ENCODE results near the gene IL16.
"Not testable (repeated sequence)": the region's sequence is repeated elsewhere in the genome, so short reads cannot be mapped to it uniquely, and the experiment has no call there.

The IL16 gene

DNA sequence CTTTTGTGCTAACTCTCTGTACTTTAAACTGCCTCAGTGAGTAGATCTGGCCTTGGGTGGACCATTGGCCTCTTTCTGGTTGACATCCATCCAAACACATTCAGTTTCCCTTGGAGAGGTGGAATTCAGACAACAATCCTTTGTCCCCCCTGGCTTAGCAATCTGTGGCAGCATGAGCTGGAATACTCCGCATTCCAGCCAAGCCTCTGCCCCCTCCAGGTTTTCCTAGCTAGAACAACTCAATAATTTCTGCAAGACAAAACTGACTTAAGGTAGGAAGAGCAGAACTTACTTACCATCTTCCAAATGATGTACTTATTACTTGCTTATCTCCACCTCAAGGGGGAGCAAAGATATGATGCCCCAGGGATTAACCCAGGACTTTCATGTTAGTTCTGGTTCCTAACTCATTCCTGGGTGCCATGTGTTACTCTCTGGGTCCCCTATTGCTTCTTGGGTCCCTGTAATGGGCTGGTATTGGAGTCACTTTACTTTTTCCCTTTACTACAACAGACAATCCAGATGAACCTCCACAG is 21.8 kb upstream of the IL16 start:
- DNase-seq = no peak

- no peak for DNase-seq
These were observed 21.2 kb upstream of the IL16 start for GRCh38 chr15:81175496-81175895.

- no peak for DNase-seq
These were observed 20.3 kb upstream of the IL16 start for GRCh38 chr15:81176291-81176893.

DNA sequence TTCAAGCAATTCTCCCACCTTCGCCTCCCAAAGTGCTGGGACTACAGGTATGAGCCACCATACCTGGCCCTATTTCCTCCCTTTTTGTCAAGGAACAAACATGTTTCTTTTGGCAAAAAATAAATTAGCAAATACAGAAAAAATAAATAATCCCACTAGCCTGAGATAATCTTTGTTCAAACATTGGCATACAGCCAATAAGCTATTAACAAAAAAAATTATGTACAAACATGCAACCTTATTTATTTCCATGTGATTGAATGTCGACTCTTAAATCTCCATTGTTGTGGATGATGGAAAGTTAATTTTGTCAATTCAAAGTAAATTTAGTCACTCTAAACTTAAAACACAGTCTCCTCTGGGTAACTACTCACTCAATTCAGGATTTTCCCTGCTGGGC is 18.3 kb upstream of the IL16 start:
- DNase-seq = no peak

- no peak for DNase-seq
These were observed 15.5 kb upstream of the IL16 start for GRCh38 chr15:81181220-81181619.

DNA sequence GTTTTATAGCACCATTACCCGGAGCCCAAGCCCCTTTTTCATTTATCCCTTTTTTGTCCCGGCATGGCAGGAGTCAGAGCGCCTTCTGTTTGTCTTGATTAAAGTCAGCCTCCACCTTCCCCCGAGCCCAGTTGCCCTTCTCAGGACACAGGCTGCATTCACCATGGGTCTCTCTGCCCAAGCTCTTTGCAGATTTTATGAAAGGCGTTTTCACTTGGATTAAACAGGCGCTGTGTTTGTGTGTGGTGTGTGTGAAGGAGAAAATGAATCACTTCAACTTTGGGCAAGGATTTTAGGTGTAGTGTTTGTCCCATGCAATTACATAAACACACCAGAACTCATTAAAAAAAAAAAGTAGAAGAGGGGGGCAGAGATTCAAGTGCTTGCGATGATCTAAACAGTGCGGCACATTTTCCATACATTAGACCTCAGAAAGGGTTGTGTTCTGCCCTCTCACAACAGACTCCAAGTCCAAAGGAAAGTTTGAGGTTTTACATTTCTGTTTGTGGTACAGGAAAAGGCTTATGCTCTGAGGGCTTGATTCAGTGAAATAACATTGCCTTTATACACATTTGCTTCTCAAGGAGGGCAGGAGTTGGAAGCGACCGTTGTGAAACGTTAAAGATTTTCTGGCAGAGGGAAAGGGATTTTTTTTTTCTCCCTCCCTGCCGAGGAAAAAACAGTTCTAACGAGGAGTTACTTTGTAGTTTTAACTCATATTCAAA is 14.5 kb upstream of the IL16 start:
- no peak for DNase-seq

DNA sequence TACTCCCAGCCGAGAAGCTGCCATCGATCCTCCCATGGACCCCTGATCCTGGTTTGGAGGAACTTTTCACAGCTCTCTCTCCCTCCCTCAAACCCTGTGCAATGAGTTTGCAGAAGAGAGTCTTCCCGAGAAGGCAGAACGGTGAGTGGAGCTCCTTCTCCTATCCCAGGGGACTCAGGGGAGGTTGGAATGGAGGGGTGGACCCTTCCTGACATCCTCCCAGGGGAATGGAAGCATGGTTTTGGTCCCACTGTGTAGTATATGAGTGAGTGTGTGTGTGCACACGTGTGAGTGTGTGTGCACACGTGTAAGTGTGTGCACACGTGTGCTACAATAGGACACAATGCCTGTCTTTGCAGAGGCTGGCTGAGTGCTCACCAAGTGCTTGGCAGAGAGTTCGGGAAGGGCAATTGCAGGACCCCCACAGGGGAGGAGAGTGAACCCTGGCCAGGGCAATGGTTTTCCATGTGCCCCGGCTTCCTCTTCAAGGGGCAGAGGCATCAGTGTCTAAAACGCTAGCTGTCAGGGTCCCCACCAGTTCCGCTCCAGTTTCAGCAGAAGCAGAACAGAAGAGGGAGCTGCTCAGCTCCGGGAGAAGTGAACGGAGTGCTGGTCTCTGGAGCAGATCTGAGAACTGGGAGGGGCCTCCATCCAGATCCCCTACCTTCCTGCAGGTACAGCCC is 13.8 kb upstream of the IL16 start:
- no peak for DNase-seq

DNA sequence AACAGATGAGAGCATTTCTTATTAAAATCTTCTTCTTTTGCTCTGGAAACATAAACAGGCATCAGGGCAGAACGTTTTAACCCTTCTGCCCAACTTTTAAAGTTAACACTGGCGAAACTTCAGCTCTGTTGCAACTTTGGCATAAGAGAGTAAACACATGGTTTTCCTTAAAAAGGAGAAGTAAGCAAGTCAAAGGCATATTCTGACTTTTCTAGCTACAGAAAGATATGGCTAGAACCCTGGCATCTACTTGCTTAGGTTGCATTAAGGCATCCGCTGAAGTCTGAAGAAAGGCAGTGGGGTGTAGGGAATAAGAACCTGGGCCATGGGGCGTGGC is 13.3 kb upstream of the IL16 start:
- no peak for DNase-seq

DNA sequence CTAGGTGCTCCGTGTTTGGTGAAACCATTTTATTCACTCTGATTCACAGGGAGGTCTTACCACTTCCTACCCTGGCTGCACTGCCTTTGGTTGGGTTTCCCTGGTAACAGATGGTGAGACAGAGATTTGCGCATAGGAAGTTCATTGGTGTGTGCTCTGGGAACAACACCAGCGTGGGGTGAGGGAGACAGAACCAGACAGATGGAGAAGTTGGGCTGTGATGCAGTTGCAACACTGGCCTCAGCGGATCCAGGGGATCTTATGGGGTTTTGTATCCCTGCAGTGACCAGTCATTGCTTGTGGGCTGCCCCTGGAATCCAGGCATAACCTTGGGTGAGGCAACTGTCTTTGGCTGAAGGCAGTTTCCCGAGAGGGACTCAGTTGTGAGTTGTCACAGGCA is 12.5 kb upstream of the IL16 start:
- DNase-seq = no peak

GRCh38 chr15:81185631-81186295 is 10.9 kb upstream of the IL16 start:
- DNase-seq = no peak

DNA sequence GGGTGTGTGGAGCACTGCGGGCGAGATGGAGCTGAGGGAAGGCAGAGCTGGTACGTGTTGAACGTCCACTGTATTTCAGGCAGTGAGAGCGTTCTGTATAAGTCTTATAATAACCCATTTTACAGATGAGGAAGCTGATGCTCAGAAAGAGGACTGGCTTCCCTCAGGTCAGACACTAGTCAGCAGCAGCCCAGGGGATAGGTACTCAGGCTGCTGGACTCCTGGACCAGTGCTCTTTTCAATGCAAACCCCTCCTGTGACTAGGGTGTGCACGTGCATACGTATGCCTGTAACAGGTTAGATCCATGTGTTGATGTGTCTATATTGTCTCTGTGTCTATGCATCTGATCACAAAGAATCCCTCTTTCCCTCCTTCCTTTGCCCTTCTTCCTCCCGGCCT is 8.3 kb upstream of the IL16 start:
- no peak for DNase-seq

DNA sequence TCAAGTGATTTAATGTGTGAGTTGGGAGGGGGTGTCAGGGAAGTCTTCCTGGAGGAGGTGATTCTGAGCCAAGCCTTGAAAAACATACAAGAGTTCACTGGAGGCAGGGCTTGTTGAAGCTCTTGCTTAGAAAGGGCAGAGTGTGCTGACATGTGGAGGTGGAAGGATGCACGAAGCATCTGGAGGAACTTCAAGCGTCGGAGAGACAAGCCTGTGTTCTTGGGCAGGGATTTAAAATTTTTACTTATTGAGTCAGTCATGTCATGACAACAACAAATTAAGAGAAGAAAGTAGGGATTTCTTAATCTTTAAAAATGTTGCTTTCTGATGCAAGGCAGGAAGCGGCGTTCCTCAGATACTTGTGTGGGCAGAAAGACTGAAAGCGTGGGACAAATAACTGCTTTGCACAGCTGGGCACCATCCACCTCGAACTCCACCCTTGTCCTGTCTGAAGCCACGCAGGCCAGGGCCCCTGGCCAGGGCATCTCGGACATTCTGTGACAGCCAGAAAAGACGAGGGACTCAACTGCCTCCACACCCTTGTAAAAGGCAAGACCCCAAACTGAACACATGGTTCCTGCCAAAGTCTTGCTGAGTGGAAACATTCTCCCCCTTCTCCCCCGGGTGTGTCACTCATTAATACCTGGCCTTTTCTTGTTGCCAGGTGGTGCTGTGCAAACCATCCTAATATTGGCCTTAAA is 6.9 kb upstream of the IL16 start:
- DNase-seq = no peak

- DNase-seq = no peak
These were observed 5.7 kb upstream of the IL16 start for GRCh38 chr15:81190922-81191507.

DNA sequence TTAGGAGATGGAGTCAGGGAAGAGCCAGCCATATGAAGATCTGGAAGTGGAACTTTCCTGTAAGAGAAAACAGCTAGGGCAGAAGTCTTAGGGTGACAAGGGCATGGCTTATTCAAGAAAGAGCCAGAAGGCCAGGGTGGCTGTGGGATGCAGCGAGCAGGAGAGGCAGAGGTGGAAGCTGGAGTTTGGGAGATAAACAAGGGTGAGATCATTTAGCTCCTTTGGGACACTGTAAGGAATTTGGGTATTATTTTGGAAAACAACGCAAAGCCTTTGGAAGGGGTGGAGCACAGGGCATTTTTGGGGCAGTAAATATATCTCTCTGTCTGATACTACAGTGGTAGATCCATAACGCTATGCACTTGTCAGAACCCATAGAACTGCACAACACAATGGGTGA is 5.0 kb upstream of the IL16 start:
- DNase-seq = no peak

DNA sequence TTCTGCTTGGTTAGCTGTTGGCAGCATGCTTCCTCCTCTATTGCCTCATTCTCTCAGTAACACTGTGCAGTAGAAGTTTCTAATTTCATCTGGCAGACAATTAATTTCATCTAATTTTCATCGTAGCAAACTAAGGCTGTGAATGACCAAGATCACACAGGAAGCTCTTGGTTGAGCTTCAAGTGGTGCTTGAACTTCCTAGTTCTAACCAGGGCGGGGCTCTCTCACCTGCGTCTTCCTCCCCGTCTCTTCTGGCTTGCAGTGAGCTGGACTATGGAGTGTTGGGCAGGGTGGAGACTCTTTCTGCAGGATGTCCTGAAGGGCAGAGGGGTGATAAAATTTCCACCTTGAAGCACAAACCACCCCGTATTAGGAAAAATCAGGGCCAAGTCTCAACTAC is 2.0 kb upstream of the IL16 start:
- no peak for DNase-seq

- no peak for DNase-seq
These were observed 1.3 kb upstream of the IL16 start for GRCh38 chr15:81195339-81195864.

- DNase-seq = no peak
These were observed 564 bp downstream of the IL16 start for GRCh38 chr15:81197255-81197630.

DNA sequence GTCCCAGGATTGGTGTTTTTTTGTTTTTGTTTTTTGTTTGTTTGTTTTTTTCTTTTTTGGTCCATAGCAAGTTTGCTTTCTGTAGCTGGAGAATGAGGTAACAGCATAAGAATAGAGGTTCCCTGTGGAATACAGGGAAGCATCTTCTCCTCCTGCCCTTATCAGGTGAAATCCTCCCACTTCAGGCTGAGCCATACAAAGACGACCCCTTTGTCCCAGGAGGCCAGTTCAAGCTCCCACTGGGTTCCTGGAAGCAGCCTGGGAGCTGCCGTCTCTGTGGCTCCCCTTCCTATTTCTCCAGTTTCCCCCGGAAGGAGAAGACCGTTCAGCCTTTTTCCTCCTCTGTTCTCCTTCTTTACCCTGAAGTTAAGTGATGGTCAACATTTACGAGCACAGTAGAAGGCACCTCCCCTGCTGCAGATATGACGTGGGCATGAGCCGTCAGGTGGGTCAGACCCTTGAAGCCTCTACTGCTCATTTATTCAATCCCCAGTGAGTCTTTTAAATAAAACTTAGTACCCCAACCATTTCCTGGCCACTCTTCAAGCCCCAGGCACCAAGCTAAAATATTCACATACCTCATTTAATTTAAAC is 1.1 kb downstream of the IL16 start:
- no peak for DNase-seq

DNA sequence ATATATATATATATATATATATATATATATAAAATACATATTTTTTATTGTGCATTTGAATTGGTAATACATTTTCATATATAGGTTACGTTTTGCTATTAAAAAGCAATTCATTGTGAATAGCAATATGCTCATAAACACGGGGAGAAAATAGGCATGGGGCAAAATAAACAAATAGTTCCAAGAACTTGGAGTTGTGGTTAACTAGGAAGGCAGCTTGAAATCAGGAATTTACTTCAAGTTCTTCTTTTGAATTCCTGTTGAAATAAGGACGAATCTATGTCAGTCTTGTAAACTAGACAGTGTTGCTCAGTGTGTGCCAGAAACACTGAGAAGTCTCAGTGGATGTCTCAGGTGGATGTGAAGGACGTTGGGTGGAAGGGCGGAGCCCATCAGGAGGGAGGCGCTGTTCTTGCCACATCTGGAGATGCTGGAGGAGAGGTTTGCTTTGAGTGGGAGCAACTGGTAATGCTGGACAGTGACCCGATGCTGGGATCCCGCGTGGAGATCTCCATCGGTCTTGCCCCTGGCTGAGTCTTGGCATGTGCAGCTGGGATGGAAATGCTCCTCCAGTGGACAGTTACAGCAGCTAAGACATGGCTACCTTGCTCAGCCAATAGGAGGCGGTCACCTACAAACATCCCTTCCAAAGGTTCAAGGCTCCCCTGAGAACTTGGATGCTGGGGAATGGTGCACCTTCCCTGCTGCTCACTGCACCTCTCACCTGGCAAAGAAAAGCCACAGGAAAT is 2.5 kb downstream of the IL16 start:
- DNase-seq = no peak

- DNase-seq = no peak
These were observed 9.3 kb downstream of the IL16 start for GRCh38 chr15:81206018-81206417.

- not testable (repeated sequence) for DNase-seq
These were observed 11.3 kb downstream of the IL16 start for GRCh38 chr15:81207987-81208386.
